GM23248 (cell line): ENCODE measurements around the gene SSPN.
"Not testable (repeated sequence)": the region's sequence is repeated elsewhere in the genome, so short reads cannot be mapped to it uniquely, and the experiment has no call there.

Source experiments
- EZH2 ChIP-seq: fragments of 200-600 bp; sonication (generic); IDR thresholded peaks from 2 replicates; pipeline ENCODE4 v1.6.1; 2018; ENCODE audit warnings: antibody characterized with exemption, mild to moderate bottlenecking; ENCODE audit not compliant: insufficient read depth, poor library complexity, severe bottlenecking
- EZH2phosphoT487 ChIP-seq: fragments of 200-600 bp; sonication (generic); IDR thresholded peaks from 2 replicates; pipeline ENCODE4 v1.6.1; 2018; ENCODE audit warnings: antibody characterized with exemption, moderate library complexity, mild to moderate bottlenecking, low read depth; ENCODE audit not compliant: insufficient read depth

DNA sequence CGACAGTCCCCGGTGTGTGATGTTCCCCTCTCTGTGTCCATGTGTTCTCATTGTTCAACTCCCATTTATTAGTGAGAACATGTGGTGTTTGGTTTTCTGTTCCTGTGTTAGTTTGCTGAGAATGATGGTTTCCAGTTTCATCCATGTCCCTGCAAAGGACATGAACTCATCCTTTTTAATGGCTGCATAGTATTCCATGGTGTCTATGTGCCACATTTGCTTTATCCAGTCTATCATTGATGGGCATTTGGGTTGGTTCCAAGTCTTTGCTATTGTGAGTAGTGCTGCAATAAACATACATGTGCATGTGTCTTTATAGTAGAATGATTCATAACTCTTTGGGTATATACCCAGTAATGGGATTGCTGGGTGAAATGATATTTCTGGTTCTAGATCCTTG lies 40.1 kb downstream of the SSPN start:
- TF ChIP-seq EZH2phosphoT487, EZH2: not testable (repeated sequence)
